HEK293T (cell line): ENCODE measurements around the gene TBC1D3K.
"Not testable (repeated sequence)": the region's sequence is repeated elsewhere in the genome, so short reads cannot be mapped to it uniquely, and the experiment has no call there.

ENCODE experiments used
- CTCF ChIA-PET: fragments of 350-600 bp; formaldehyde crosslinking; extraction: SDS; loops from one replicate; lab custom pipeline; 2021; ENCODE audit warnings: antibody characterized with exemption, inconsistent platforms; lab: Yijun Ruan, JAX
- POLR2A ChIA-PET: fragments of 350-600 bp; formaldehyde crosslinking; extraction: SDS; loops from one replicate; lab custom pipeline; 2020; ENCODE audit warnings: antibody characterized with exemption, inconsistent platforms; lab: Yijun Ruan, JAX
- DNase-seq: peaks from one replicate; pipeline ENCODE4 v3.0.0; 2012; ENCODE audit warnings: mixed read lengths; ENCODE audit errors: extremely low spot score
- ARNT ChIP-seq: fragments of 450-650 bp; IDR thresholded peaks from 2 replicates; pipeline ENCODE4 v1.6.1; 2017; ENCODE audit warnings: mild to moderate bottlenecking
- BHLHE40 ChIP-seq: fragments of 450-650 bp; IDR thresholded peaks from 2 replicates; pipeline ENCODE4 v1.6.1; 2016; ENCODE audit warnings: mild to moderate bottlenecking, moderate library complexity, borderline replicate concordance
- CTBP1 ChIP-seq: fragments of 450-650 bp; IDR thresholded peaks from 2 replicates; pipeline ENCODE4 v1.6.1; 2016; ENCODE audit warnings: borderline replicate concordance
- ELF4 ChIP-seq: fragments of 450-650 bp; IDR thresholded peaks from 2 replicates; pipeline ENCODE4 v1.6.1; 2017; ENCODE audit warnings: antibody characterized with exemption
- FOXA1 ChIP-seq: fragments of 450-650 bp; IDR thresholded peaks from 2 replicates; pipeline ENCODE4 v1.6.1; 2016; ENCODE audit warnings: mild to moderate bottlenecking
- FOXK2 ChIP-seq: fragments of 450-650 bp; IDR thresholded peaks from 2 replicates; pipeline ENCODE4 v1.6.1; 2016; ENCODE audit warnings: mild to moderate bottlenecking
- FOXM1 ChIP-seq: fragments of 450-650 bp; IDR thresholded peaks from 2 replicates; pipeline ENCODE4 v1.6.1; 2017; ENCODE audit warnings: mild to moderate bottlenecking, borderline replicate concordance
- HDGF ChIP-seq: fragments of 450-650 bp; IDR thresholded peaks from 2 replicates; pipeline ENCODE4 v1.6.1; 2017; ENCODE audit warnings: antibody characterized with exemption, borderline replicate concordance
- L3MBTL2 ChIP-seq: fragments of 450-650 bp; conservative IDR thresholded peaks from 2 replicates; pipeline ENCODE4 v1.6.1; 2016; ENCODE audit warnings: mild to moderate bottlenecking
- LEF1 ChIP-seq: fragments of 450-650 bp; IDR thresholded peaks from 2 replicates; pipeline ENCODE4 v1.6.1; 2017; ENCODE audit warnings: mild to moderate bottlenecking, borderline replicate concordance
- NFRKB ChIP-seq: fragments of 450-650 bp; IDR thresholded peaks from 2 replicates; pipeline ENCODE4 v1.6.1; 2016; ENCODE audit warnings: mild to moderate bottlenecking, moderate library complexity
- PKNOX1 ChIP-seq: fragments of 450-650 bp; IDR thresholded peaks from 2 replicates; pipeline ENCODE4 v1.6.1; 2016
- SP1 ChIP-seq: fragments of 450-650 bp; IDR thresholded peaks from 2 replicates; pipeline ENCODE4 v1.6.1; 2017
- SUZ12 ChIP-seq: fragments of 450-650 bp; IDR thresholded peaks from 2 replicates; pipeline ENCODE4 v1.6.1; 2016; ENCODE audit warnings: mild to moderate bottlenecking
- TARDBP ChIP-seq: fragments of 450-650 bp; IDR thresholded peaks from 2 replicates; pipeline ENCODE4 v1.6.1; 2016
- ZNF384 ChIP-seq: fragments of 450-650 bp; IDR thresholded peaks from 2 replicates; pipeline ENCODE4 v1.6.1; 2016

Gene TBC1D3K

DNA sequence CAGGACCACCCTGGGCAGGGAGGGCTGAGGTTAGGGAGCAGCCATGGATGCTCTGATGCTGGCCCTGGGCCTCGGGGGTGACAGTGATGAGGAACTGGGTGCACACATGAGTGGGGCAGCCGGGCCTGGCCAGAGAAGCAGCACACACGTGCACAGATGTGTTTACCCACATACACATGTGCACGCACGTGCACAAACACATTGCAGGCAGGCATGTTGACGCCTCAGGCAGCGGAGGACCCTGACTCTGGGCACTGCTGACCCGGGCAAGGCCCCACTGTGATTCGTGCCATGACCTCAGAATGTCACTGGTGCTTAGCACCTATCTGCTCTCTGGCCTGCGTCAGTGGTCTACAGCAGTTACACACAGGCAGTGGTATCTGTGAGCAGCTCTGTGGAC, at the start of gene TBC1D3K:
TSS of gene TBC1D3K (plus strand) at position 301 of the 400 bp plus-strand sequence. CDS start 1,585 bp downstream, outside the sequence.
- POLR2A ChIA-PET, DNase-seq, CTCF ChIA-PET: not testable (repeated sequence)

DNA sequence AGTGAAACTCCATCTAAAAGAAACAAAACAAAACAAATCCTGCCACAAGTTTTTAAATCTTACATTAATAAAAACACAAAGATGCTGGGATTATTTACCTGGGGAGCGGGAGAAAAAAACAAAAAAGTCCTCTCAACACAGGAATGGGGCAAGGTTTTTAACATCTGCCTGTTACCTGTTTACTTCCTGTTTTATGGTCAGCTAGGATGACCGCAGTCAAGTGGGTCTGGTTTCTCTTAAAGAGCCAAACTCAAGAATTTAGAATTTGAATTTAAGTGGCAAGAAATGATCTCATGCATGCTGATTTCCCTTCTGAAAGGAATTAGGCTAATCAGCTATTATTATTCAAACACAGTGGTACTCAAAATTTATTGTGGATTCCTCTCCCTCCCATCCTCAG, 39.7 kb upstream of the TBC1D3K start:
- ChIA-PET CTCF (no interaction called here), POLR2A (no interaction called here)
- no peak for DNase-seq
- TF ChIP-seq SUZ12, result no peak
- no peak for TF ChIP-seq BHLHE40

GRCh38 chr17:37885136-37885535, 39.1 kb upstream of the TBC1D3K start:
- ChIA-PET CTCF (interaction anchor here (0.6 kb wide), 1 partner anchor 1792 kb away, joined by 3 read pairs; no protein-coding TSS in a partner anchor), POLR2A (no interaction called here)
- DNase-seq, result no peak
- TF ChIP-seq ARNT (no peak), ELF4 (no peak), TARDBP (no peak), FOXA1 (no peak), HDGF (no peak), NFRKB (no peak), BHLHE40 (no peak), SP1 (no peak), L3MBTL2 (no peak), CTBP1 (no peak), LEF1 (no peak), SUZ12 (no peak), PKNOX1 (no peak), FOXK2 (no peak), FOXM1 (no peak), ZNF384 (no peak)

- CTCF ChIA-PET, result no interaction called here
- POLR2A ChIA-PET, result no interaction called here
- TF ChIP-seq LEF1, result no peak
- TF ChIP-seq NFRKB, result no peak
- TF ChIP-seq CTBP1, result no peak
- no peak for TF ChIP-seq FOXK2
- no peak for DNase-seq
Observed at GRCh38 chr17:37888881-37889280, 35.3 kb upstream of the TBC1D3K start.

GRCh38 chr17:37896961-37897360, 27.3 kb upstream of the TBC1D3K start:
- DNase-seq, POLR2A ChIA-PET, CTCF ChIA-PET: not testable (repeated sequence)
